ENCODE results near the gene PROM2.

PROM2 gene

GRCh38 chr2:95314964-95315611, 40.8 kb downstream of the PROM2 start:
- DNase-seq (ENCODE audit: extremely low read depth, low read depth): no peak

DNA sequence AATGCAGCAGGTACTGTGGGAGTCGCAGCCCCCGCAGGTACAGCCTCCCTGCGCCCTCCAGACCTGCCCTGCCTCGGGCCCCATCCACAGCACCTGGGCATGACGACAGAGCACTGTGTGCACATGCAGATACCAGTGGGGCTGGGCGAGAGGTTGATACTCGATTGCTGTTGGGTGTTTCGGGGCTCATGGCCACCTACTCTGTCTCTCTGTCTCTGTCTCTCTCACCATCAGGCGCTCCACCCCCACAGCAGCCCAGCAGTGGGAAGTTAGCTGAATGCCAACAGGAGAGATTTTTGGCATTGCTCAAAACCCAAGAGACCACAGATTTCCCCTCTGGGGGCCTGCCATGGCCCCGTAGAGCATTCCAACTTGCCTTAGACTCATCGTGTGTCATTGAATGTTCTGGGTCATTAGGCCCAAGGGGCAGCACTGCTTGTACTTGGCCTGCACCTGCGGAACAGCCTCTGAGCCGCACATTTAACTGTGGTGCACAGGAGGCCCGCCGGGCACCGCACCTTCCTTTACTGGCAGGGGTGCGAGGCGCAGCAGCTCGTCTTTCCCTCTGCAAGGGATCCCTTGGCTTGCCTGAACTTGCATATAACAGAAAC, 41.7 kb downstream of the PROM2 start:
- DNase-seq (ENCODE audit: extremely low read depth, low read depth): no peak
- TF ChIP-seq CTCF (IDR thresholded peaks at IDR 0.05; ENCODE audit: low read depth, low read length): no peak

More at GRCh38 chr2:95314964-95315611, 40.8 kb downstream of the PROM2 start:
- peak; percentile 52 for TF ChIP-seq CTCF (IDR thresholded peaks at IDR 0.05; ENCODE audit: low read depth, low read length)

GRCh38 chr2:95316466-95317122, 42.3 kb downstream of the PROM2 start:
- DNase-seq (ENCODE audit: extremely low read depth, low read depth): no peak
- no peak for TF ChIP-seq CTCF (IDR thresholded peaks at IDR 0.05; ENCODE audit: low read depth, low read length)

GRCh38 chr2:95317123-95317500, 42.9 kb downstream of the PROM2 start:
- DNase-seq (ENCODE audit: extremely low read depth, low read depth): no peak
- no peak for TF ChIP-seq CTCF (IDR thresholded peaks at IDR 0.05; ENCODE audit: low read depth, low read length)

DNA sequence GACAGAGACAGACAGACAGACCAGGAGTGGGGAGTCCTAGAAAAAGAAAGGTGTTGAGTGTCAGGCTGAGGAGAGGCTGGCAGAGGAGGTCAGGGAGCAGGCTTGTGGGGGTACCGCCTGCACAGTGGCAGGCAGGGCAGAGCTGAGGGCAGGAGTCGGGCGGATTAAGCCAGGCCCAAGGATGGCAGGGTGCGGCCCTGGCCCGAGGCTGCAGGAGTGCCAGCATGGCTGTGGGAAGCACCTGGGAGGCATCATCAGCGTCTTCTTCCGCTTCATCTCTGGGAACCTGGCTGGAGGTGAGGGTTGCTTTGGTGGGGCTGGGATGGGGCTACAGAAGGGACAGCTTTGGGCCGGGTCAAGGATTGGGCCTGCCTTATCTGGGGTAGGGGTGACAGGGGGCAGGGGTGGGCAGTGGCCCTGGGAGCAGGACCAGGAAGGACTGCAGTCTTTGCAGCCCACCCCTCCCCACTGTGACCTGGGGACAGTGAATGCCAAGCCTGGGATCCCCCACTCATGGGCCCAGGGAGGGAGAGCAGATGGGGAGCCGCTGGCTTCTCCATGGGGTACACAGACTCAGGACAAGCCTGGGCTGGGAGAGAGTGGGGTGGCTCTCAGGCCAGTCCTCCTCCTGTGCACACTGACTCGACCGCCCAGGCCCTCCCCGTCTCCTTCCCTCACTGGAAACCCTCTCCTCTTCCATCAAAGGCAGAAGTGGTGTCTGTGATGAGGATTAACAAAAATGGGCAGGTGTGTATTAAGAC, 43.6 kb downstream of the PROM2 start:
- TF ChIP-seq CTCF (IDR thresholded peaks at IDR 0.05; ENCODE audit: low read depth, low read length): no peak
- no peak for DNase-seq (ENCODE audit: extremely low read depth, low read depth)

GRCh38 chr2:95318431-95319220, 44.4 kb downstream of the PROM2 start:
- TF ChIP-seq CTCF (IDR thresholded peaks at IDR 0.05; ENCODE audit: low read depth, low read length): no peak
- DNase-seq (ENCODE audit: extremely low read depth, low read depth): no peak
